SK-N-SH (cell line): ENCODE measurements around the gene SPATC1L. TPM values are rescaled to one million over a fixed set of nuclear protein-coding genes. Genes with fewer than 3 reads are reported as not detected.

Source experiments
- CTCF ChIA-PET: fragments of 300-600, 350-600 bp; formaldehyde crosslinking; extraction: SDS; loops from one replicate; lab custom pipeline; 2021; lab: Yijun Ruan, JAX
- POLR2A ChIA-PET: fragments of 350-600 bp; sonication (Branson Sonifier 250); formaldehyde crosslinking; extraction: SDS; loops from one replicate; lab custom pipeline; 2020; ENCODE audit warnings: antibody characterized with exemption, inconsistent platforms; lab: Yijun Ruan, JAX
- DNase-seq: peaks from one replicate; pipeline ENCODE4 v3.0.0; 2012
- H2AFZ ChIP-seq: fragments of 200-600 bp; sonication (generic); 2 replicates; pipeline ENCODE4 v1.8.1; 2016; ENCODE audit warnings: antibody characterized with exemption, mild to moderate bottlenecking, low read depth
- H3F3A ChIP-seq: fragments of 200-600 bp; sonication (generic); replicated peaks from 2 replicates; pipeline ENCODE3; 2016; ENCODE audit warnings: antibody characterized with exemption, mild to moderate bottlenecking; ENCODE audit not compliant: insufficient read depth
- H3K27ac ChIP-seq, 2 experiments: fragments of 200-500 bp in 1 of 2; fragments of 200-600 bp in 1 of 2; sonication (Bioruptor generic) in 1 of 2; sonication (generic), shearing (Covaris generic) in 1 of 2; 2 replicates each; pipeline versions ENCODE4 v1.5.1 to v1.6.1; 2014 to 2016; ENCODE audit warnings: low read depth in 2 of 2, inconsistent platforms in 1 of 2, low read length in 1 of 2, mild to moderate bottlenecking in 1 of 2, mixed read lengths in 1 of 2
- H3K27me3 ChIP-seq: fragments of 200-600 bp; sonication (generic), shearing (Covaris generic); 2 replicates; pipeline ENCODE4 v1.6.1; 2016; ENCODE audit warnings: mixed run types; ENCODE audit not compliant: insufficient read depth
- H3K36me3 ChIP-seq, 2 experiments: fragments of 200-500 bp in 1 of 2; fragments of 200-600 bp in 1 of 2; sonication (Bioruptor generic) in 1 of 2; sonication (generic) in 1 of 2; replicated peaks in 1 of 2; 2 replicates each; pipeline versions ENCODE3 to v1.5.1; 2014 to 2016; ENCODE audit warnings: low read length in 1 of 2, mild to moderate bottlenecking in 1 of 2; ENCODE audit not compliant: insufficient read depth in 2 of 2, control insufficient read depth in 1 of 2
- H3K4me1 ChIP-seq, 2 experiments: fragments of 200-500 bp in 1 of 2; fragments of 200-600 bp in 1 of 2; sonication (Bioruptor generic) in 1 of 2; sonication (generic), shearing (Covaris generic) in 1 of 2; 2 replicates each; pipeline versions ENCODE4 v1.5.1 to v1.6.1; 2014 to 2016; ENCODE audit warnings: low read depth in 1 of 2, low read length in 1 of 2, mixed run types in 1 of 2; ENCODE audit not compliant: insufficient read depth in 2 of 2, control insufficient read depth in 1 of 2
- H3K4me2 ChIP-seq: fragments of 200-600 bp; sonication (generic), shearing (Covaris generic); 2 replicates; pipeline ENCODE4 v1.6.1; 2017; ENCODE audit warnings: mixed run types
- H3K4me3 ChIP-seq, 2 experiments: fragments of 200-500 bp in 1 of 2; fragments of 200-600 bp in 1 of 2; sonication (Bioruptor generic) in 1 of 2; sonication (generic), shearing (Covaris generic) in 1 of 2; 2 replicates each; pipeline versions ENCODE4 v1.5.1 to v1.8.1; 2014 to 2016; ENCODE audit warnings: low read depth in 2 of 2, inconsistent platforms in 1 of 2, low read length in 1 of 2, mild to moderate bottlenecking in 1 of 2, mixed read lengths in 1 of 2, moderate library complexity in 1 of 2
- H3K79me2 ChIP-seq: fragments of 200-600 bp; sonication (generic); 2 replicates; pipeline ENCODE4 v1.8.1; 2017; ENCODE audit warnings: mild to moderate bottlenecking; ENCODE audit not compliant: insufficient read depth
- H3K9ac ChIP-seq: fragments of 200-600 bp; sonication (generic); 2 replicates; pipeline ENCODE4 v1.6.1; 2017; ENCODE audit warnings: mixed run types
- H3K9me2 ChIP-seq: fragments of 200-600 bp; sonication (generic); 2 replicates; pipeline ENCODE4 v1.6.1; 2017; ENCODE audit warnings: mixed run types
- H3K9me3 ChIP-seq: fragments of 200-600 bp; sonication (generic); 2 replicates; pipeline ENCODE4 v1.6.1; 2017; ENCODE audit warnings: mixed run types, mild to moderate bottlenecking, moderate library complexity
- H4K20me1 ChIP-seq: fragments of 200-600 bp; sonication (generic); 2 replicates; pipeline ENCODE4 v1.6.1; 2017; ENCODE audit warnings: mild to moderate bottlenecking, mixed run types; ENCODE audit not compliant: insufficient read depth
- EP300 ChIP-seq, 2 experiments: IDR thresholded peaks; 2 replicates each; pipeline versions ENCODE4 v1.4.0 to v1.6.1; 2012; ENCODE audit warnings: borderline replicate concordance in 1 of 2, low read depth in 1 of 2, low read length in 1 of 2
- EZH2phosphoT487 ChIP-seq: fragments of 200-600 bp; sonication (generic); IDR thresholded peaks from 2 replicates; pipeline ENCODE4 v1.6.1; 2017; ENCODE audit warnings: low read depth, mixed run types, mild to moderate bottlenecking, antibody characterized with exemption, moderate library complexity, borderline replicate concordance
- FOSL2 ChIP-seq: IDR thresholded peaks from 2 replicates; pipeline ENCODE4 v1.4.0; 2012; ENCODE audit warnings: low read depth, mild to moderate bottlenecking, moderate library complexity, borderline replicate concordance
- FOXJ3 ChIP-seq: sonication (generic); formaldehyde crosslinking; IDR thresholded peaks from 2 replicates; pipeline ENCODE4 v1.5.1; 2020; ENCODE audit warnings: mild to moderate bottlenecking, missing genetic modification reagents
- FOXM1 ChIP-seq: IDR thresholded peaks from 2 replicates; pipeline ENCODE4 v1.4.0; 2012; ENCODE audit warnings: low read depth, mild to moderate bottlenecking
- JUND ChIP-seq: IDR thresholded peaks from 2 replicates; pipeline ENCODE4 v1.4.0; 2012
- MEF2A ChIP-seq: IDR thresholded peaks from 2 replicates; pipeline ENCODE4 v1.4.0; 2012; ENCODE audit warnings: low read depth, borderline replicate concordance
- MXI1 ChIP-seq: IDR thresholded peaks from 2 replicates; pipeline ENCODE4 v1.6.1; 2012; ENCODE audit warnings: mild to moderate bottlenecking, low read depth, low read length, improper control_type of control experiment
- RAD21 ChIP-seq: IDR thresholded peaks from 2 replicates; pipeline ENCODE4 v1.6.1; 2012; ENCODE audit warnings: mild to moderate bottlenecking, low read length
- RXRA ChIP-seq: IDR thresholded peaks from 2 replicates; pipeline ENCODE4 v1.4.0; 2012; ENCODE audit warnings: low read depth, mild to moderate bottlenecking, borderline replicate concordance
- TCF12 ChIP-seq: IDR thresholded peaks from 2 replicates; pipeline ENCODE4 v1.4.0; 2012
- WGBS: methylation state at CpG from one replicate; pipeline ENCODE4 v1.1.6; 2017; ENCODE audit warnings: low lambda C conversion rate; 5-methylcytosine and 5-hydroxymethylcytosine counted together
- polyA plus RNA-seq, 3 experiments: library from polyadenylated mRNA; depleted of rRNA; stranded (reverse); fragments of >200 nt; gene quantifications; 2 replicates each; pipeline ENCODE4 v1.2.3, GENCODE V29; 2012
- TF ChIP-seq, protein P1 (sequence below): IDR thresholded peaks from 2 replicates; pipeline ENCODE4 v1.4.0; 2012; ENCODE audit warnings: low read depth
- TF ChIP-seq, protein P2 (sequence below): fragments of 200-600 bp; sonication (generic); IDR thresholded peaks from 2 replicates; pipeline ENCODE4 v1.6.1; 2017; ENCODE audit warnings: antibody characterized with exemption, mild to moderate bottlenecking, moderate library complexity
- TF ChIP-seq, protein P3 (sequence below): IDR thresholded peaks from 2 replicates; pipeline ENCODE4; 2012
- TF ChIP-seq, protein P4 (sequence below): IDR thresholded peaks from 2 replicates; pipeline ENCODE4 v1.4.0; 2012; ENCODE audit warnings: low read depth, borderline replicate concordance
- TF ChIP-seq, protein P5 (sequence below): IDR thresholded peaks from 2 replicates; pipeline ENCODE4 v1.4.0; 2012; ENCODE audit warnings: low read depth, borderline replicate concordance
- TF ChIP-seq, protein P6 (sequence below): fragments of 150-350 bp; IDR thresholded peaks from 2 replicates; pipeline ENCODE4 v1.6.1; 2016; ENCODE audit warnings: mild to moderate bottlenecking, low read depth, low read length
- TF ChIP-seq, protein P7 (sequence below): fragments of 150-350 bp; IDR thresholded peaks from 2 replicates; pipeline ENCODE4 v1.6.1; 2017; ENCODE audit warnings: antibody characterized with exemption, low read length, low read depth, borderline replicate concordance

Gene SPATC1L
- polyA plus RNA-seq, 1 of the 3 experiments (the other 2 are of a cell fraction): 8.3 TPM

- H3K9me3 ChIP-seq: no peaks in the 10 kb centered on the region
- H3F3A ChIP-seq: no peaks in the 10 kb centered on the region
- no peak overlapping the region for H3K4me3 ChIP-seq
- CTCF ChIA-PET: no interaction called here
- no peaks in the 10 kb centered on the region for H3K4me1 ChIP-seq
- DNase-seq: peak; percentile 28
- H3K27ac ChIP-seq: no peak overlapping the region
- H3K9me2 ChIP-seq: no peaks in the 10 kb centered on the region
- 100% methylated on average over 2 of the region's 27 CpGs for WGBS
- H3K9ac ChIP-seq: no peak overlapping the region
- no peaks in the 10 kb centered on the region for H3K79me2 ChIP-seq
- no peaks in the 10 kb centered on the region for H3K27me3 ChIP-seq
- H2AFZ ChIP-seq: no peak overlapping the region
- POLR2A ChIA-PET: no interaction called here
- H3K36me3 ChIP-seq: peaks cover 24 to 60% of the 10 kb centered on the region in 2 experiments
- no peak for TF ChIP-seq FOXJ3
- no peak for TF ChIP-seq RXRA
- TF ChIP-seq, protein P1, sequence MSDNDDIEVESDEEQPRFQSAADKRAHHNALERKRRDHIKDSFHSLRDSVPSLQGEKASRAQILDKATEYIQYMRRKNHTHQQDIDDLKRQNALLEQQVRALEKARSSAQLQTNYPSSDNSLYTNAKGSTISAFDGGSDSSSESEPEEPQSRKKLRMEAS: no peak
- TF ChIP-seq RAD21: no peak
- no peak for TF ChIP-seq TCF12
- no peak for TF ChIP-seq JUND
- no peak for TF ChIP-seq MEF2A
- TF ChIP-seq EZH2phosphoT487: no peak
- TF ChIP-seq, protein P2, sequence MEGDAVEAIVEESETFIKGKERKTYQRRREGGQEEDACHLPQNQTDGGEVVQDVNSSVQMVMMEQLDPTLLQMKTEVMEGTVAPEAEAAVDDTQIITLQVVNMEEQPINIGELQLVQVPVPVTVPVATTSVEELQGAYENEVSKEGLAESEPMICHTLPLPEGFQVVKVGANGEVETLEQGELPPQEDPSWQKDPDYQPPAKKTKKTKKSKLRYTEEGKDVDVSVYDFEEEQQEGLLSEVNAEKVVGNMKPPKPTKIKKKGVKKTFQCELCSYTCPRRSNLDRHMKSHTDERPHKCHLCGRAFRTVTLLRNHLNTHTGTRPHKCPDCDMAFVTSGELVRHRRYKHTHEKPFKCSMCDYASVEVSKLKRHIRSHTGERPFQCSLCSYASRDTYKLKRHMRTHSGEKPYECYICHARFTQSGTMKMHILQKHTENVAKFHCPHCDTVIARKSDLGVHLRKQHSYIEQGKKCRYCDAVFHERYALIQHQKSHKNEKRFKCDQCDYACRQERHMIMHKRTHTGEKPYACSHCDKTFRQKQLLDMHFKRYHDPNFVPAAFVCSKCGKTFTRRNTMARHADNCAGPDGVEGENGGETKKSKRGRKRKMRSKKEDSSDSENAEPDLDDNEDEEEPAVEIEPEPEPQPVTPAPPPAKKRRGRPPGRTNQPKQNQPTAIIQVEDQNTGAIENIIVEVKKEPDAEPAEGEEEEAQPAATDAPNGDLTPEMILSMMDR: no peak
- TF ChIP-seq FOXM1: no peak
- TF ChIP-seq, protein P3, sequence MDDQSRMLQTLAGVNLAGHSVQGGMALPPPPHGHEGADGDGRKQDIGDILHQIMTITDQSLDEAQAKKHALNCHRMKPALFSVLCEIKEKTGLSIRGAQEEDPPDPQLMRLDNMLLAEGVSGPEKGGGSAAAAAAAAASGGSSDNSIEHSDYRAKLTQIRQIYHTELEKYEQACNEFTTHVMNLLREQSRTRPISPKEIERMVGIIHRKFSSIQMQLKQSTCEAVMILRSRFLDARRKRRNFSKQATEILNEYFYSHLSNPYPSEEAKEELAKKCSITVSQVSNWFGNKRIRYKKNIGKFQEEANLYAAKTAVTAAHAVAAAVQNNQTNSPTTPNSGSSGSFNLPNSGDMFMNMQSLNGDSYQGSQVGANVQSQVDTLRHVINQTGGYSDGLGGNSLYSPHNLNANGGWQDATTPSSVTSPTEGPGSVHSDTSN: no peak
- TF ChIP-seq, protein P4, sequence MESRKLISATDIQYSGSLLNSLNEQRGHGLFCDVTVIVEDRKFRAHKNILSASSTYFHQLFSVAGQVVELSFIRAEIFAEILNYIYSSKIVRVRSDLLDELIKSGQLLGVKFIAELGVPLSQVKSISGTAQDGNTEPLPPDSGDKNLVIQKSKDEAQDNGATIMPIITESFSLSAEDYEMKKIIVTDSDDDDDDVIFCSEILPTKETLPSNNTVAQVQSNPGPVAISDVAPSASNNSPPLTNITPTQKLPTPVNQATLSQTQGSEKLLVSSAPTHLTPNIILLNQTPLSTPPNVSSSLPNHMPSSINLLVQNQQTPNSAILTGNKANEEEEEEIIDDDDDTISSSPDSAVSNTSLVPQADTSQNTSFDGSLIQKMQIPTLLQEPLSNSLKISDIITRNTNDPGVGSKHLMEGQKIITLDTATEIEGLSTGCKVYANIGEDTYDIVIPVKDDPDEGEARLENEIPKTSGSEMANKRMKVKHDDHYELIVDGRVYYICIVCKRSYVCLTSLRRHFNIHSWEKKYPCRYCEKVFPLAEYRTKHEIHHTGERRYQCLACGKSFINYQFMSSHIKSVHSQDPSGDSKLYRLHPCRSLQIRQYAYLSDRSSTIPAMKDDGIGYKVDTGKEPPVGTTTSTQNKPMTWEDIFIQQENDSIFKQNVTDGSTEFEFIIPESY: no peak
- TF ChIP-seq, protein P5, sequence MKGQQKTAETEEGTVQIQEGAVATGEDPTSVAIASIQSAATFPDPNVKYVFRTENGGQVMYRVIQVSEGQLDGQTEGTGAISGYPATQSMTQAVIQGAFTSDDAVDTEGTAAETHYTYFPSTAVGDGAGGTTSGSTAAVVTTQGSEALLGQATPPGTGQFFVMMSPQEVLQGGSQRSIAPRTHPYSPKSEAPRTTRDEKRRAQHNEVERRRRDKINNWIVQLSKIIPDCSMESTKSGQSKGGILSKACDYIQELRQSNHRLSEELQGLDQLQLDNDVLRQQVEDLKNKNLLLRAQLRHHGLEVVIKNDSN: no peak
- TF ChIP-seq EP300 (IDR thresholded peaks at IDR 0.05; ENCODE audit: borderline replicate concordance in 1 of 2, low read depth in 1 of 2, low read length in 1 of 2): no peak
- no peak for TF ChIP-seq FOSL2
- TF ChIP-seq, protein P6, sequence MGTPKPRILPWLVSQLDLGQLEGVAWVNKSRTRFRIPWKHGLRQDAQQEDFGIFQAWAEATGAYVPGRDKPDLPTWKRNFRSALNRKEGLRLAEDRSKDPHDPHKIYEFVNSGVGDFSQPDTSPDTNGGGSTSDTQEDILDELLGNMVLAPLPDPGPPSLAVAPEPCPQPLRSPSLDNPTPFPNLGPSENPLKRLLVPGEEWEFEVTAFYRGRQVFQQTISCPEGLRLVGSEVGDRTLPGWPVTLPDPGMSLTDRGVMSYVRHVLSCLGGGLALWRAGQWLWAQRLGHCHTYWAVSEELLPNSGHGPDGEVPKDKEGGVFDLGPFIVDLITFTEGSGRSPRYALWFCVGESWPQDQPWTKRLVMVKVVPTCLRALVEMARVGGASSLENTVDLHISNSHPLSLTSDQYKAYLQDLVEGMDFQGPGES: no peak
- TF ChIP-seq, protein P7, sequence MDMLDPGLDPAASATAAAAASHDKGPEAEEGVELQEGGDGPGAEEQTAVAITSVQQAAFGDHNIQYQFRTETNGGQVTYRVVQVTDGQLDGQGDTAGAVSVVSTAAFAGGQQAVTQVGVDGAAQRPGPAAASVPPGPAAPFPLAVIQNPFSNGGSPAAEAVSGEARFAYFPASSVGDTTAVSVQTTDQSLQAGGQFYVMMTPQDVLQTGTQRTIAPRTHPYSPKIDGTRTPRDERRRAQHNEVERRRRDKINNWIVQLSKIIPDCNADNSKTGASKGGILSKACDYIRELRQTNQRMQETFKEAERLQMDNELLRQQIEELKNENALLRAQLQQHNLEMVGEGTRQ: no peak
- no peak for TF ChIP-seq MXI1
- TF ChIP-seq, all 33 proteins: peak for 0
- Histone ChIP-seq H4K20me1 (no peaks in the 10 kb centered on the region), H3K4me2 (no peak overlapping the region)
Observed at GRCh38 chr21:46118316-46119143, 65.7 kb downstream of the SPATC1L start.
